Coronary artery (tissue), 2 donors: ENCODE measurements around the gene MADCAM1.

Source experiments
- DNase-seq: peaks from one replicate; pipeline ENCODE4 v3.0.0-alpha.2; 2017; ENCODE audit warnings: low spot score
- H3K27ac ChIP-seq, 2 donors: fragments of 200-600 bp; sonication (generic); one replicate each; pipeline ENCODE4 v1.5.1; 2016 to 2019
- H3K4me3 ChIP-seq: fragments of 200-600 bp; sonication (generic); 2 replicates; pipeline ENCODE4 v1.5.1; 2016; ENCODE audit warnings: mild to moderate bottlenecking, moderate library complexity
- TF ChIP-seq, protein P1 (sequence below): fragments of 200-600 bp; sonication (generic); IDR thresholded peaks from one replicate; pipeline ENCODE4 v1.5.1; 2019; ENCODE audit warnings: antibody characterized with exemption

The MADCAM1 gene

GRCh38 chr19:542173-542866, 46.0 kb downstream of the MADCAM1 start:
- no peak overlapping the region for H3K4me3 ChIP-seq
- H3K27ac ChIP-seq: no peak overlapping the region
- TF ChIP-seq, protein P1, sequence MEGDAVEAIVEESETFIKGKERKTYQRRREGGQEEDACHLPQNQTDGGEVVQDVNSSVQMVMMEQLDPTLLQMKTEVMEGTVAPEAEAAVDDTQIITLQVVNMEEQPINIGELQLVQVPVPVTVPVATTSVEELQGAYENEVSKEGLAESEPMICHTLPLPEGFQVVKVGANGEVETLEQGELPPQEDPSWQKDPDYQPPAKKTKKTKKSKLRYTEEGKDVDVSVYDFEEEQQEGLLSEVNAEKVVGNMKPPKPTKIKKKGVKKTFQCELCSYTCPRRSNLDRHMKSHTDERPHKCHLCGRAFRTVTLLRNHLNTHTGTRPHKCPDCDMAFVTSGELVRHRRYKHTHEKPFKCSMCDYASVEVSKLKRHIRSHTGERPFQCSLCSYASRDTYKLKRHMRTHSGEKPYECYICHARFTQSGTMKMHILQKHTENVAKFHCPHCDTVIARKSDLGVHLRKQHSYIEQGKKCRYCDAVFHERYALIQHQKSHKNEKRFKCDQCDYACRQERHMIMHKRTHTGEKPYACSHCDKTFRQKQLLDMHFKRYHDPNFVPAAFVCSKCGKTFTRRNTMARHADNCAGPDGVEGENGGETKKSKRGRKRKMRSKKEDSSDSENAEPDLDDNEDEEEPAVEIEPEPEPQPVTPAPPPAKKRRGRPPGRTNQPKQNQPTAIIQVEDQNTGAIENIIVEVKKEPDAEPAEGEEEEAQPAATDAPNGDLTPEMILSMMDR: no peak
- DNase-seq: no peak

DNA sequence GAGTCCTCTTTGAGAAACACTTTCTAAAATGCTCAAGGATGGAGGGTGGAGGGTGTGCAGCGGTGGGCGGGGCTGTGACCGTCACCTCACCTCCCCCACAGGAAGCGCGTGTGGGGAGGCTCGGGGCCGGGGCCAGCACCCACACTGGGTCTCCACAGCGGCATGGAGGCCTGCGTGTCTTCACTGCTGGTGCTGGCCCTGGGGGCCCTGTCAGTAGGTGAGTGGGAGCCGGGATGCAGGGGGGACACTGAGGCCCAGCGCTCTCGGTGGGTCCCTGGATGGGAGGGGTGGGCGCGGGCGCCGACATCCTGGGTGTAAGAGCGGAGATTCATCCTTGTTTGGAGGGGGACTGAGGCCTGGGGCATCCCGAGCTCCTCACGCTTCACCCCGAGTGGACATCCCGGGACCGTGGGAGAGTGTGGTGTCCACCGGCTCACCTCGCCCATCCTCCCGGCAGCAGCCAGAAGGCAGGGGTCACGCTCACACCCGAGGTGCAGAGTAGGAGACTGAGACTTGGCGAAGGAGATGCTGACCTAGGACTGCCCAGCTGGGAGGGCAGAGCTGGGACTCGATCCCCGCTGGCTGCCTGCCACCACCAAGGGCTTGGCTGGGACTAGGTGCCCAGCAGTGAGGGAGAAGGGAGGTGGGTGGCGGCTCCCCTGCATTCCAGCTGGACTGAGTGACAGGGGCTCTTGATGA, 47.8 kb downstream of the MADCAM1 start, which contains the start of gene GZMM:
GZMM (plus strand) TSS at position 144 of the 699 bp plus-strand sequence; CDS start at position 163, 19 bp downstream.
- DNase-seq: no peak
- TF ChIP-seq, protein P1: no peak
- H3K4me3 ChIP-seq: no peak within 1 kb of the TSS
- no peak within 1 kb of the TSS for H3K27ac ChIP-seq

- H3K27ac ChIP-seq: no peak overlapping the region
- TF ChIP-seq, protein P1: no peak
- H3K4me3 ChIP-seq: no peak overlapping the region
- no peak for DNase-seq
Measured at GRCh38 chr19:547117-547516, 50.8 kb downstream of the MADCAM1 start.

GRCh38 chr19:547836-548720, 51.8 kb downstream of the MADCAM1 start:
- TF ChIP-seq, protein P1: no peak

DNA sequence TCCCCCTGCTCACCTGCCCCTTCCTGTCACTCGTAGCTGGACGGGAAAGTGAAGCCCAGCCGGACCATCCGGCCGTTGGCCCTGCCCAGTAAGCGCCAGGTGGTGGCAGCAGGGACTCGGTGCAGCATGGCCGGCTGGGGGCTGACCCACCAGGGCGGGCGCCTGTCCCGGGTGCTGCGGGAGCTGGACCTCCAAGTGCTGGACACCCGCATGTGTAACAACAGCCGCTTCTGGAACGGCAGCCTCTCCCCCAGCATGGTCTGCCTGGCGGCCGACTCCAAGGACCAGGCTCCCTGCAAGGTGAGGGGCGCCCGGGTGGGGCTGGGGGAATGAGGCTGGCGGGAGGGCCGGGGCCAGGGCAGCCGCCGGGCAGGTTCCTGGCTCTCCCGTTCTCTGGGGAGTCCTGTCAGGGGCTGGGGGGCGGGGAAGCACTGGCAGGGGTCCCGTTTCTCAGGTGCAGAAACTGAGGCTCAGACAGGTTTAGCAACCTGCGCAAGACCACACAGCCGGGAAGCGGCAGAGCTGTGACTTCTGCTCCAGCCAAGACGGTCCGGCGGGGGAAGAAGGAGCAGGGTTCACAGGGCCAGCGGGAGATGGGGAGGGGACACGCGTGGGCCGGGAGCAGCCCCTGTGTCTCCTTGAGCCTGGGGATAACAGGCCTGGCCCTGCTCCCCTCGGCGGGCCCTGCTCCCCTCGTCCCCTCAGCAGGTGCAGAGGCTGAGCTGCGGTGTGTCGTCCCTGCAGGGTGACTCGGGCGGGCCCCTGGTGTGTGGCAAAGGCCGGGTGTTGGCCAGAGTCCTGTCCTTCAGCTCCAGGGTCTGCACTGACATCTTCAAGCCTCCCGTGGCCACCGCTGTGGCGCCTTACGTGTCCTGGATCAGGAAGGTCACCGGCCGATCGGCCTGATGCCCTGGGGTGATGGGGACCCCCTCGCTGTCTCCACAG, 52.9 kb downstream of the MADCAM1 start:
- Histone ChIP-seq H3K4me3 (no peak overlapping the region), H3K27ac (no peak overlapping the region)
- TF ChIP-seq, protein P1: no peak
- DNase-seq: no peak

More at GRCh38 chr19:547836-548720, 51.8 kb downstream of the MADCAM1 start:
- H3K27ac ChIP-seq: no peak overlapping the region
- no peak for DNase-seq
- H3K4me3 ChIP-seq: no peak overlapping the region

- no peak for DNase-seq
- Histone ChIP-seq H3K4me3 (no peak overlapping the region), H3K27ac (no peak overlapping the region)
- TF ChIP-seq, protein P1: no peak
Measured at GRCh38 chr19:554817-555216, 58.5 kb downstream of the MADCAM1 start.
